HL-60/S4 treated with retinoic acid at 250 ng/mL for 4 days and 3 days (cell line): ENCODE measurements around the gene ZNF878.

Experiments used
- in situ Hi-C: fragments of 300-500 bp; cut with MboI; formaldehyde crosslinking; loops from 2 replicates; pipeline ENCODE4 v1.7.0; 2022; ENCODE audit warnings: low sequenced_read_pairs

The ZNF878 gene

GRCh38 chr19:12035220-12036172 is 17.3 kb downstream of the ZNF878 start, which contains the start of gene ZNF433:
TSS of gene ZNF433 (minus strand) at chr19:12035679. CDS start at chr19:12035539, 140 bp downstream.
- in situ Hi-C loops, result no loop called here

GRCh38 chr19:12034620-12035019 is 18.1 kb downstream of the ZNF878 start:
- in situ Hi-C loops, result no loop called here

GRCh38 chr19:12034198-12034597 is 18.6 kb downstream of the ZNF878 start:
- in situ Hi-C loops, result no loop called here

- in situ Hi-C loops, result no loop called here
These were observed 37.0 kb downstream of the ZNF878 start for GRCh38 chr19:12015753-12016116.

- in situ Hi-C loops, result no loop called here
These were observed 37.6 kb downstream of the ZNF878 start for GRCh38 chr19:12015015-12015752.

- in situ Hi-C loops, result no loop called here
These were observed 52.4 kb downstream of the ZNF878 start for GRCh38 chr19:12000152-12000981.

GRCh38 chr19:11995174-11995573 is 57.6 kb downstream of the ZNF878 start:
- in situ Hi-C loops, result no loop called here
